Endothelial cell of umbilical vein (primary cell): ENCODE data around the gene SLC24A1. TPM values are rescaled to one million over a fixed set of nuclear protein-coding genes. Genes with fewer than 3 reads are reported as not detected.

Experiments
- BruUV-seq: library from RNA; stranded (reverse); fragments of 400-500 nt; replicated peaks from 2 replicates; lab custom pipeline; 2021; lab: Mats Ljungman, UMichigan
- CTCF ChIA-PET: fragments of 300-600, 350-600 bp; sonication (Branson Sonifier 250); formaldehyde crosslinking; loops from one replicate; lab custom pipeline; 2021; ENCODE audit warnings: antibody characterized with exemption, inconsistent platforms; lab: Charles Lee
- POLR2A ChIA-PET: fragments of 300-600, 350-600 bp; sonication (Branson Sonifier 250); formaldehyde crosslinking; loops from one replicate; lab custom pipeline; 2021; ENCODE audit warnings: antibody characterized with exemption, inconsistent platforms; lab: Charles Lee
- DNase-seq: peaks from one replicate; pipeline ENCODE4 v3.0.0-alpha.2; 2011; ENCODE audit warnings: low read depth, low spot score
- FAIRE-seq: peaks from 2 replicates; lab custom pipeline; 2011; peaks lifted over from hg19 to GRCh38; lab: Jason Lieb, UNC
- H2AFZ ChIP-seq: 2 replicates; pipeline ENCODE4 v1.6.0; 2012; ENCODE audit warnings: low read depth, low read length, control low read depth, inconsistent platforms
- H3K27ac ChIP-seq: 2 replicates; pipeline ENCODE4 v1.5.1; 2011; ENCODE audit warnings: low read depth, mild to moderate bottlenecking, control low read depth, low read length, moderate library complexity; ENCODE audit not compliant: insufficient read depth
- H3K27me3 ChIP-seq, 2 experiments: 2 replicates each; pipeline versions ENCODE4 v1.6.0 to v1.6.1; 2011; ENCODE audit warnings: low read length in 2 of 2, mixed read lengths in 1 of 2; ENCODE audit not compliant: control insufficient read depth in 2 of 2, insufficient read depth in 2 of 2
- H3K36me3 ChIP-seq, 2 experiments: 2 replicates in 1 of 2; 3 replicates in 1 of 2; pipeline ENCODE4 v1.5.1; 2011; ENCODE audit warnings: low read length in 2 of 2, mild to moderate bottlenecking in 1 of 2, moderate library complexity in 1 of 2; ENCODE audit not compliant: control insufficient read depth in 2 of 2, insufficient read depth in 2 of 2; ENCODE audit errors: extremely low read depth in 1 of 2
- H3K4me1 ChIP-seq: 3 replicates; pipeline ENCODE4 v1.5.1; 2011; ENCODE audit warnings: mild to moderate bottlenecking, low read length; ENCODE audit not compliant: control insufficient read depth, insufficient read depth; ENCODE audit errors: extremely low read depth
- H3K4me2 ChIP-seq: 2 replicates; pipeline ENCODE4 v1.6.1; 2011; ENCODE audit warnings: low read length, control low read depth, mixed read lengths; ENCODE audit not compliant: insufficient read depth
- H3K4me3 ChIP-seq, 3 experiments: fragments of 200-600 bp in 1 of 3; sonication (generic), shearing (Covaris generic) in 1 of 3; replicated peaks in 1 of 3; 2 replicates each; pipeline ENCODE4 v1.5.1; 2011 to 2016; ENCODE audit warnings: control low read depth in 3 of 3, low read length in 3 of 3, mild to moderate bottlenecking in 2 of 3, inconsistent platforms in 1 of 3, low read depth in 1 of 3, moderate library complexity in 1 of 3; ENCODE audit not compliant: insufficient read depth in 1 of 3
- H3K79me2 ChIP-seq: 2 replicates; pipeline ENCODE4 v1.6.0; 2012; ENCODE audit warnings: low read length, inconsistent platforms; ENCODE audit not compliant: control insufficient read depth, insufficient read depth
- H3K9ac ChIP-seq: replicated peaks from 2 replicates; pipeline ENCODE3; 2011; ENCODE audit warnings: low read length, control low read depth; ENCODE audit not compliant: insufficient read depth; ENCODE audit errors: extremely low read depth
- H3K9me1 ChIP-seq: replicated peaks from 3 replicates; pipeline ENCODE4 v1.6.0; 2011; ENCODE audit warnings: mild to moderate bottlenecking, low read length; ENCODE audit not compliant: control insufficient read depth, insufficient read depth; ENCODE audit errors: extremely low read depth
- H3K9me3 ChIP-seq: replicated peaks from 2 replicates; pipeline ENCODE4 v1.5.1; 2012; ENCODE audit warnings: low read length, inconsistent platforms; ENCODE audit not compliant: control insufficient read depth, insufficient read depth
- H4K20me1 ChIP-seq: replicated peaks from 2 replicates; pipeline ENCODE3; 2011; ENCODE audit warnings: mild to moderate bottlenecking, low read length; ENCODE audit not compliant: control insufficient read depth, insufficient read depth; ENCODE audit errors: extremely low read depth
- CTCF ChIP-seq, 2 donors: IDR thresholded peaks; 1 replicate in 1 of 2; 2 replicates in 1 of 2; pipeline ENCODE4 v1.5.1; 2011; ENCODE audit warnings: low read length in 2 of 2, mild to moderate bottlenecking in 2 of 2, moderate library complexity in 2 of 2, control low read depth in 1 of 2, inconsistent platforms in 1 of 2, low read depth in 1 of 2; ENCODE audit not compliant: insufficient read depth in 1 of 2; ENCODE audit errors: extremely low read depth in 1 of 2
- EZH2 ChIP-seq: IDR thresholded peaks from 2 replicates; pipeline ENCODE4 v1.6.1; 2012; ENCODE audit warnings: borderline replicate concordance, low read depth, mild to moderate bottlenecking, moderate library complexity, low read length, inconsistent platforms; ENCODE audit not compliant: severe bottlenecking
- FOS ChIP-seq: IDR thresholded peaks from 2 replicates; pipeline ENCODE4 v1.6.1; 2011; ENCODE audit warnings: mild to moderate bottlenecking, low read length, moderate library complexity, borderline replicate concordance; ENCODE audit not compliant: insufficient read depth
- GATA2 ChIP-seq: IDR thresholded peaks from 2 replicates; pipeline ENCODE4 v1.7.0; 2011; ENCODE audit warnings: low read depth, mild to moderate bottlenecking, moderate library complexity, mixed read lengths, low read length; ENCODE audit not compliant: insufficient read length, insufficient read depth
- JUN ChIP-seq: IDR thresholded peaks from 2 replicates; pipeline ENCODE4 v1.6.1; 2011; ENCODE audit warnings: borderline replicate concordance, low read depth; ENCODE audit not compliant: insufficient read length, insufficient read depth
- MAX ChIP-seq: IDR thresholded peaks from 2 replicates; pipeline ENCODE4 v1.6.1; 2011; ENCODE audit not compliant: insufficient read depth, insufficient read length
- MYC ChIP-seq: IDR thresholded peaks from one replicate; pipeline ENCODE4 v1.6.1; 2011; ENCODE audit warnings: mild to moderate bottlenecking, low read depth, low read length
- POLR2A ChIP-seq: IDR thresholded peaks from 2 replicates; pipeline ENCODE4 v1.6.1; 2012; ENCODE audit warnings: low read depth, mild to moderate bottlenecking, control low read depth, low read length
- POLR2AphosphoS5 ChIP-seq: IDR thresholded peaks from 2 replicates; pipeline ENCODE4 v1.6.1; 2012; ENCODE audit warnings: low read depth, mild to moderate bottlenecking, control low read depth, low read length, moderate library complexity; ENCODE audit not compliant: insufficient read depth
- dilution Hi-C: fragments of 300-500 bp; cut with MboI; formaldehyde crosslinking; loops from one replicate; pipeline ENCODE4 v1.15.0; 2019; ENCODE audit warnings: low sequenced_read_pairs; ENCODE audit not compliant: extremely low pct_ligation_motif_present
- intact Hi-C: fragments of 100-400 bp; cut with micrococcal nuclease; formaldehyde crosslinking; loops from one replicate; pipeline ENCODE4 v1.10.0; 2022
- polyA plus RNA-seq, 4 experiments: library from polyadenylated mRNA; depleted of rRNA in 3 of 4; stranded (reverse) in 3 of 4; unstranded in 1 of 4; fragments of >200 nt; gene quantifications; 2 replicates each; pipeline versions ENCODE4 v1.2.1 to v1.2.3, GENCODE V29; 2011 to 2012; ENCODE audit warnings: missing spikeins in 1 of 4
- total RNA-seq: library from RNA; stranded (reverse); gene quantifications from 2 replicates; pipeline ENCODE4 v1.2.3, GENCODE V29; 2021

The SLC24A1 gene
- total and polyA plus RNA-seq, 2 donors (not counting 3 experiments of a cell fraction or from before 2014, with no cell fraction given), result 3.6 to 7.3 TPM

GRCh38 chr15:65680544-65680943 lies 58.8 kb downstream of the SLC24A1 start:
- CTCF ChIA-PET, result no interaction called here
- FAIRE-seq (no peak), DNase-seq (no peak)
- H2AFZ ChIP-seq, result no peak overlapping the region
- no TSS peak for BruUV-seq
- H3K79me2 ChIP-seq, result no peaks in the 10 kb centered on the region
- H3K9me3 ChIP-seq, result no peaks in the 10 kb centered on the region
- H3K27ac ChIP-seq, result no peak overlapping the region
- H3K9ac ChIP-seq, result no peak overlapping the region
- POLR2A ChIA-PET, result no interaction called here
- TF ChIP-seq POLR2A (no peak), GATA2 (no peak), CTCF (IDR thresholded peaks at IDR 0.05; ENCODE audit: extremely low read depth in 1 of 2, insufficient read depth in 1 of 2, low read depth in 1 of 2, low read length in 2 of 2) (no peak), POLR2AphosphoS5 (no peak), MYC (no peak), EZH2 (no peak), MAX (no peak), FOS (no peak), JUN (no peak)
- H3K4me3 ChIP-seq, result no peak overlapping the region
- no peaks in the 10 kb centered on the region for H3K36me3 ChIP-seq
- intact Hi-C loops, result no loop called here
- no peaks in the 10 kb centered on the region for H3K4me1 ChIP-seq
- H4K20me1 ChIP-seq, result no peaks in the 10 kb centered on the region
- H3K4me2 ChIP-seq, result no peak overlapping the region
- no peaks in the 10 kb centered on the region for H3K9me1 ChIP-seq
- dilution Hi-C loops, result no loop called here
- no peaks in the 10 kb centered on the region for H3K27me3 ChIP-seq
